ENCODE results near the gene DHTKD1. TPM values are rescaled to one million over a fixed set of nuclear protein-coding genes. Genes with fewer than 3 reads are reported as not detected.

DHTKD1 gene
- total RNA-seq, 1 experiment from 2014 or later = 15.8 TPM

DNA sequence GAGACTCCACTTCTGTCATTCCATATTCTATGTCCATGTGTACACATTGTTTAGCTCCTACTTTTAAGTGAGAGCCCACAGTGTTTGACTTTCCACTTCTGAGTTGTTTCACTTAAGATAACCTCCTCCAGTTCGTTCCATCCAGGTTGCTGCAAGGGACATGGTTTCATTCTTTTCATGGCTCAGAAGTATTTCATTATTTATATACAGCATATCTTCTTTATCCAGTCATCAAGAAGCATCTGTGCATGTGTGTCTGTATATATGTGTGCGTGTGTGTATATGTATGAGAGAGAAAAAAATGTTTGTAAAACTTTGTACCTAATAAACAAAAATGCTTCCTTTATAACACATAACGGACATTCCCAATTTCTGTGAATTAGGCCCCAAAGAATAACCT, 66.9 kb downstream of the DHTKD1 start:
- Histone ChIP-seq H3K27ac (ENCODE audit: low read length) (no peak overlapping the region), H3K4me3 (ENCODE audit: low read depth in 2 of 2, low read length in 2 of 2) (no peak overlapping the region), H3K27me3 (ENCODE audit: control insufficient read depth, insufficient read depth, low read length) (no peaks in the 10 kb centered on the region), H3K36me3 (ENCODE audit: control insufficient read depth, insufficient read depth, low read length) (no peaks in the 10 kb centered on the region; the same call in 1 of the 2 replicates), H3K9me3 (ENCODE audit: control insufficient read depth, insufficient read depth, low read depth, low read length) (no peaks in the 10 kb centered on the region), H3K4me1 (ENCODE audit: control insufficient read depth, insufficient read depth, low read length) (no peaks in the 10 kb centered on the region)
- intact Hi-C loops (cut with micrococcal nuclease; ENCODE audit: unreplicated experiment) = no loop called here
- POLR2A ChIA-PET = no interaction called here
- in situ Hi-C loops (cut with HindIII; ENCODE audit: low pct_unique_long_range_greater_than_20kb, low sequenced_read_pairs) = no loop called here
- BruUV-seq (replicated peaks) = no TSS peak
- DNase-seq (ENCODE audit: low read depth, low spot score) = no peak
- TF ChIP-seq CTCF (IDR thresholded peaks at IDR 0.05) = no peak
- no peak for TF ChIP-seq TCF7L2 (IDR thresholded peaks at IDR 0.05; ENCODE audit: low read depth, low read length)
- no peak for ATAC-seq
- CTCF ChIA-PET = no interaction called here

DNA sequence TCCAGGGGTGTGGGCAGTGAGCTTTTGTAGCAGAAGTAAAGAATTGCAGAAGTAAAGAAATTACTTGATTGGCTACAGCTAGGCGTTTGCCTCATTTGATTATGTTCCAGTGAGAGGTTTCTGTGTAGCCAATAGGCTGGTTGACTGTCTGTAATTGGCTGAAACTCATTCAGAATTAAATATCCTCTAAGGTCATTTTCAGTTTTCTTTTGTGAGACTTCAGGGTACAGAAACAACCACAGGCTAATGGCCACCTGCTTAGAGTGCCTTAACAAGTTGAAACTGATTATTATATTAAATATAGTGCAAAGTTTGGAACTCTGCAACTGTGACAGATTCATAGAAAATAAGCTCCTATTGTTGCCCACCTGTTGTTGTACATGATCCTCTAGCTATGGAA, 71.3 kb downstream of the DHTKD1 start:
- POLR2A ChIA-PET = no interaction called here
- Histone ChIP-seq H3K36me3 (ENCODE audit: control insufficient read depth, insufficient read depth, low read length) (peaks cover 6% of the 10 kb centered on the region; the same call in 1 of the 2 replicates), H3K4me1 (ENCODE audit: control insufficient read depth, insufficient read depth, low read length) (no peaks in the 10 kb centered on the region), H3K4me3 (ENCODE audit: low read depth in 2 of 2, low read length in 2 of 2) (no peak overlapping the region), H3K27ac (ENCODE audit: low read length) (no peak overlapping the region), H3K9me3 (ENCODE audit: control insufficient read depth, insufficient read depth, low read depth, low read length) (no peaks in the 10 kb centered on the region), H3K27me3 (ENCODE audit: control insufficient read depth, insufficient read depth, low read length) (no peaks in the 10 kb centered on the region)
- CTCF ChIA-PET = no interaction called here
- ATAC-seq = no peak
- in situ Hi-C loops (cut with HindIII; ENCODE audit: low pct_unique_long_range_greater_than_20kb, low sequenced_read_pairs) (no loop called here), intact Hi-C loops (cut with micrococcal nuclease; ENCODE audit: unreplicated experiment) (no loop called here)
- TF ChIP-seq CTCF (IDR thresholded peaks at IDR 0.05) (no peak), TCF7L2 (IDR thresholded peaks at IDR 0.05; ENCODE audit: low read depth, low read length) (no peak), SIN3A (IDR thresholded peaks at IDR 0.05; ENCODE audit: borderline replicate concordance, insufficient read depth, low read depth, low read length) (no peak), POLR2AphosphoS5 (IDR thresholded peaks at IDR 0.05; ENCODE audit: low read depth, low read length) (no peak)
- TF ChIP-seq, protein P1, sequence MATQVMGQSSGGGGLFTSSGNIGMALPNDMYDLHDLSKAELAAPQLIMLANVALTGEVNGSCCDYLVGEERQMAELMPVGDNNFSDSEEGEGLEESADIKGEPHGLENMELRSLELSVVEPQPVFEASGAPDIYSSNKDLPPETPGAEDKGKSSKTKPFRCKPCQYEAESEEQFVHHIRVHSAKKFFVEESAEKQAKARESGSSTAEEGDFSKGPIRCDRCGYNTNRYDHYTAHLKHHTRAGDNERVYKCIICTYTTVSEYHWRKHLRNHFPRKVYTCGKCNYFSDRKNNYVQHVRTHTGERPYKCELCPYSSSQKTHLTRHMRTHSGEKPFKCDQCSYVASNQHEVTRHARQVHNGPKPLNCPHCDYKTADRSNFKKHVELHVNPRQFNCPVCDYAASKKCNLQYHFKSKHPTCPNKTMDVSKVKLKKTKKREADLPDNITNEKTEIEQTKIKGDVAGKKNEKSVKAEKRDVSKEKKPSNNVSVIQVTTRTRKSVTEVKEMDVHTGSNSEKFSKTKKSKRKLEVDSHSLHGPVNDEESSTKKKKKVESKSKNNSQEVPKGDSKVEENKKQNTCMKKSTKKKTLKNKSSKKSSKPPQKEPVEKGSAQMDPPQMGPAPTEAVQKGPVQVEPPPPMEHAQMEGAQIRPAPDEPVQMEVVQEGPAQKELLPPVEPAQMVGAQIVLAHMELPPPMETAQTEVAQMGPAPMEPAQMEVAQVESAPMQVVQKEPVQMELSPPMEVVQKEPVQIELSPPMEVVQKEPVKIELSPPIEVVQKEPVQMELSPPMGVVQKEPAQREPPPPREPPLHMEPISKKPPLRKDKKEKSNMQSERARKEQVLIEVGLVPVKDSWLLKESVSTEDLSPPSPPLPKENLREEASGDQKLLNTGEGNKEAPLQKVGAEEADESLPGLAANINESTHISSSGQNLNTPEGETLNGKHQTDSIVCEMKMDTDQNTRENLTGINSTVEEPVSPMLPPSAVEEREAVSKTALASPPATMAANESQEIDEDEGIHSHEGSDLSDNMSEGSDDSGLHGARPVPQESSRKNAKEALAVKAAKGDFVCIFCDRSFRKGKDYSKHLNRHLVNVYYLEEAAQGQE (IDR thresholded peaks at IDR 0.05; ENCODE audit: insufficient read depth in 1 of 2, low read depth in 2 of 2, low read length in 1 of 2) = no peak
- no TSS peak for BruUV-seq (replicated peaks)
- DNase-seq (ENCODE audit: low read depth, low spot score) = no peak

Data from Panc1 (cell line).